Stimulated activated CD8-positive, alpha-beta memory T cell treated with anti-CD3 and anti-CD28 coated beads, Interleukin-2, amount 100 ng/mL, for 1 hour (primary cell): ENCODE results near the gene STK16.
A peak's percentile ranks its signal among the peaks of the same experiment; 100 is the strongest.
"Not testable (repeated sequence)": the region's sequence is repeated elsewhere in the genome, so short reads cannot be mapped to it uniquely, and the experiment has no call there.

Source experiments
- DNase-seq, 2 donors: peaks; one replicate each; pipeline ENCODE4 v3.0.0-alpha.2; 2020; ENCODE audit warnings: low read depth in 2 of 2

Gene STK16

GRCh38 chr2:219243291-219243761, 2.0 kb upstream of the STK16 start:
- no peak for DNase-seq

DNA sequence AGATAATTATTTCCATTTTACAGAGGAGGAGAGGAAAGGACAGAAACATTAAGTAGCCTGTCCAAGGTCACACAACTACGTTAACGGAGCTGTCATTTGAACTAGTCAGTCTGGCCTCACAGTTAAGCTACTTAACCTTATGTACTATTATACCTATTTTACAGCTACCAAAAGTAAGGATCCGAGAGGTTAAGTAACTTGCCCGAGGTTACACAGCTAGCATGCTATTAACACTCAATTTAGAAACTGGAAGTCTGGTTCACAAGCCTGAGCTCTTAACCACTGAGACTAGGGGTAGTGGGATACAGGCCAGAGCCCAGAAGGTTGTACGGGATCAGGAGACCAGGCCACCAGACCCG, 511 bp upstream of the STK16 start:
- DNase-seq = no peak

- no peak for DNase-seq
These were observed 586 bp downstream of the STK16 start for GRCh38 chr2:219245899-219246230.

DNA sequence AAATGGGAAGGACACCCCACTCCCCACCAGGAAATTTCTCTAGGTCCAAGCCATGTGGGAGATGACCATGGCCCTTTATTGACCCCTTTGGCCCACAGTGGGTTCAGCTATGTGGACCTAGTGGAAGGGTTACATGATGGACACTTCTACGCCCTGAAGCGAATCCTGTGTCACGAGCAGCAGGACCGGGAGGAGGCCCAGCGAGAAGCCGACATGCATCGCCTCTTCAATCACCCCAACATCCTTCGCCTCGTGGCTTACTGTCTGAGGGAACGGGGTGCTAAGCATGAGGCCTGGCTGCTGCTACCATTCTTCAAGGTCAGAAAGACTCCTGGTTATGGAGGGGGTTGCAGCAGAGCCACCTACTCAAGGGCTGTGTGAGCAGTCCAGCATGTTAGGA, 1.3 kb downstream of the STK16 start:
- no peak for DNase-seq

GRCh38 chr2:219247678-219248642, 2.7 kb downstream of the STK16 start:
- DNase-seq = no peak

- DNase-seq = no peak
These were observed 3.5 kb downstream of the STK16 start for GRCh38 chr2:219248845-219249202.

DNA sequence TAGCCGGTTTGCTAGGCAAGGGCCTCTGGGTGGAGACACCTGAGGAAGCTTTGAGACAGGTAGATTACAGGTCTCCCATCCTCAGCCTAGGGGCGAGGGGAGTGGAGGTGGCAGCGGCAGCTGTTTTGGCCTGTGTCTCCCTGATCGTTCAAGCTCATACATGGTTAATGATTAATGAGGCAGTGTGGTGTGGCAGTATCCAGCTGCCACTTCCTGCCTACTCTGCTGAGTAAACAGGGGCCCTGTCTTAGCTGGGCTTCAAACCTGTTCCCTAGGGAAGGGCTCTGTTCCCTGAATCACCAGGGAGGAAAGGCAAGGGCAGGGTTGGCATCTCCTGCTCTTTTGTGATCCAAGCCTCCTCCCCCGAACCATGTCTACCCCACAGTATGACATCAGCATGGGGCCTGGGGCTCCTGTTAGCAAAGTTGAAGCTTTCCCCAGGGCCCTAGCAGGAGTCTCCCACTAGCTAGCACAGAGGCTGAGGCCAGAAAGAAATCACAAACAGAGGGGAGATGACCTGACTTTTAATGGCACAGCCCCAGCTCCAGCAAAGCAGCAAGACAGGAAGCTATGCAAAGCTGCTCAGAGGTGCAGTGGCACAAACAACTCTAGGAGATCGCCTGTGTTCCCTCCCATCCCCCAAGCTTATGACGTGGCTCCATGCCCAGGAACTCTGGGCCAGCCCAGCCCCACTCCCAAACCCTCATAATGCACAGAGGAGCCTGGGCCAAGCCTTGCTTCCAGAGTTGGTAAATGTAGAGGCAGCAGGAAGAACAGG, 4.1 kb downstream of the STK16 start:
- no peak for DNase-seq

DNA sequence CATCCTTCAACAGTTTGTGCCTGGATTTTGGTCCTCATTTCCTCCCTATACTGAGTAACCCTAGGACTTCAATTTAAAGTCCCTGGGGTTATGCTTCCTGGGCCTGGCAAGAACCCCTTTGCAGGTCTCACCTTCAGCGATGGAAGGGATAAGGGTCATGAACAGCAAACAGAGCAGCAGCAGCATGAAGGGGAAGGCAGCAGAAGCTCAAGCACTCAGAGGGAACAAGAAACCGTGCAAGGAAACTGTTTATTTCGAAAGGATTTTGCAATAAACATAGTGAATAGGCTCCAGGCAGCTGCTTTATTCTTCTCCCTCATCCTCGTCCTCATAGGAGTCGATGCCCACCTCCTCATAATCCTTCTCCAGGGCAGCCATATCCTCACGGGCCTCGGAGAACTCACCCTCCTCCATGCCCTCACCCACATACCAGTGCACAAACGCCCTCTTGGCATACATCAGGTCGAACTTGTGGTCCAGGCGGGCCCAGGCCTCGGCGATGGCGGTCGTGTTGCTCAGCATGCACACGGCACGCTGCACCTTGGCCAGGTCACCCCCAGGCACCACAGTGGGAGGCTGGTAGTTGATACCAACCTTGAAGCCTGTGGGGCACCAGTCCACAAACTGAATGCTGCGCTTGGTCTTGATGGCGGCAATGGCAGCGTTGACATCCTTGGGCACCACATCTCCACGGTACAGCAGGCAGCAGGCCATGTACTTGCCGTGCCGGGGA, 4.9 kb downstream of the STK16 start:
- DNase-seq = no peak

- no peak for DNase-seq
These were observed 6.4 kb downstream of the STK16 start for GRCh38 chr2:219251656-219252055.

GRCh38 chr2:219252084-219252483, 6.8 kb downstream of the STK16 start:
- DNase-seq = no peak

- DNase-seq = no peak
These were observed 7.3 kb downstream of the STK16 start for GRCh38 chr2:219252570-219252899.

GRCh38 chr2:219252900-219253752, 7.8 kb downstream of the STK16 start, which contains the start of gene TUBA4B:
Gene TUBA4B, plus strand, starts transcription at chr2:219253243. Its CDS starts 165 bp downstream, at chr2:219253408.
- DNase-seq = no peak

DNA sequence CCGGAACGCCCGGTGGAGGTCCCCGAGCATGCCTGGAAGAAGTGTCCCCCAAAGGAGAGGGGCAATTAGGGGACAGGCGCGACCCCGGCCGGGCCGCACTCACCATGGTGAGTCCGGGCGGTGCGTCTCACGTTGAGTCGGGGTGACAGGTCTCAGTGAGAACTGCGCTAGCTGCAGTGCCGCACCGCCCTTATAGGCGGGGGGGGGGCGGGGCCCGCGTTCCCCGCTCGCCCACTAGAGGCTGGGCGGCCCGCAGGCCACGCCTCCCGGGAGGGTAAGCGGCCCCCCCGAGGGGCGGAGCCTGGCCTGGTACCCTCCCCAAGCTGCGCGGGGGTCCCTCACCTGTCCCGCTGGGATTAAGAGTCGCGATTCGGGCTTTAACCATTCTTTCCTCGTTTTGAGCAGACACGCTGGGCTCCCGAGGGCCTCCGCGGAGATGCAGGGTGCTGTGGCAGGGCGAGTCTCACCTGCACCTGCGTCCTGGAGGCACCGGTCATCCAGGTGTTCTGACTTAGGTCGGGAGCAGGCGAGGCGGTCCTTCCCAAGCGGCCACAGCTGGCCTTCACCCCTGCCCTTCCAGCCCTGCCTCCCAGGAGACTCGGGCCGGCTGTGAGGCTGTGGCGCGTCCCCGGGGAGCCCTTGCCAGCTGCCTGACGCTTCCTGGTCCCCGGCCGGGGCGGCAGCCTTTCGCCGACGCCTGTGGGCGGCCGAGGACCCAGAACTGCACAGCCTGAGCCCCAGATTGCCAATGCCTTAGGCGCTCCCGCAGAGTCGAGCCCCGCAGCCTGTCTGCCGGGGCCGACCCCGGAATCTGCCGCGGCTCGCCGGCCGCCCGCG, 8.7 kb downstream of the STK16 start, which contains the start of gene TUBA4A:
Gene TUBA4A (minus strand): TSS at position 166 of the 837 bp plus-strand sequence. CDS start 60 bp downstream, at position 106.
- peak; percentile 81 to 87 for DNase-seq

DNA sequence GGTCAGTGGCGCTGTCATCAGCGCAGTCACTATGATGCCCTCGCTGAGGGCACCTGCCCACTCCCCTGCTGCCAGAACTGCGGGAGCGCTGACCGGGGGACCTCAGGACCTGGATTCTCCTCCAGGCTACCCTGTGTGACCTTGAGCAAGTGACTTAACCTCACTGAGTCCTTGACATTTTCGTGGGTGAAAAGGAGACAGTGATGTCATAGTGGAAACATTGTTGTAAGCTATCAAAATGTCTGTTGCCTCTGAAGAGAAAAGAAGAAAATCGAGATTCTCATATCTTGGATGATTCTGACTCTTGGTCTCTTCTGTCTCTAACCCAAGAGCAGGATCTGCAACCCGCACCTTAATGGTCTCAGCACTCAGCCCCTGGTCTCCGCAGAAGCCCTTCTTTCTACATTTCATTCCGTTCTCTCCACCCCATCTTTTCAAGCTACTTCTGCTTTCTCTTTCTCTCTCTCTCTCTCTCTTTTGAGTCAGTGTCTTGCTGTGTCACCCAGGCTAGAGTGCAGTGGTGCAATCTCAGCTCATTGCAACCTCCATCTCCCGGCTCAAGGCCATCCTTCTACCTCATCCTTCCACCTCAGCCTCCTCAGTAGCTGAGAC, 9.4 kb downstream of the STK16 start:
- DNase-seq = no peak

DNA sequence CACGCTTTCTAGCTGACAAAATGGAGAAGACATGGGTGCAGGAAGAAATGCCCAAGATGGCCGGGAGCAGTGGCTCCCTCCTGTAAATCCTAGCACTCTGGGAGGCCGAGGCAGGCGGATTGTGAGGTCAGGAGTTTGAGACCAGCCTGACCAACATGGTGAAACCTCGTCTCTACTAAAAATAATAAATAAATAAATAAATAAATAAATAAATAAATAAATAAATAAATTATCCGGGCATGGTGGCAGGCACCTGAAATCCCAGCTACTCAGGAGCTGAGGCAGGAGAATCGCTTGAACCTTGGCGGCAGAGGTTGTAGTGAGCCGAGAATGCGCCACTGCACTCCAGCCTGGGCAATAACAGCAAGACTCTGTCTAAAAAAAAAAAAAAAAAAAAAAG, 13.7 kb downstream of the STK16 start:
- not testable (repeated sequence) for DNase-seq

DNA sequence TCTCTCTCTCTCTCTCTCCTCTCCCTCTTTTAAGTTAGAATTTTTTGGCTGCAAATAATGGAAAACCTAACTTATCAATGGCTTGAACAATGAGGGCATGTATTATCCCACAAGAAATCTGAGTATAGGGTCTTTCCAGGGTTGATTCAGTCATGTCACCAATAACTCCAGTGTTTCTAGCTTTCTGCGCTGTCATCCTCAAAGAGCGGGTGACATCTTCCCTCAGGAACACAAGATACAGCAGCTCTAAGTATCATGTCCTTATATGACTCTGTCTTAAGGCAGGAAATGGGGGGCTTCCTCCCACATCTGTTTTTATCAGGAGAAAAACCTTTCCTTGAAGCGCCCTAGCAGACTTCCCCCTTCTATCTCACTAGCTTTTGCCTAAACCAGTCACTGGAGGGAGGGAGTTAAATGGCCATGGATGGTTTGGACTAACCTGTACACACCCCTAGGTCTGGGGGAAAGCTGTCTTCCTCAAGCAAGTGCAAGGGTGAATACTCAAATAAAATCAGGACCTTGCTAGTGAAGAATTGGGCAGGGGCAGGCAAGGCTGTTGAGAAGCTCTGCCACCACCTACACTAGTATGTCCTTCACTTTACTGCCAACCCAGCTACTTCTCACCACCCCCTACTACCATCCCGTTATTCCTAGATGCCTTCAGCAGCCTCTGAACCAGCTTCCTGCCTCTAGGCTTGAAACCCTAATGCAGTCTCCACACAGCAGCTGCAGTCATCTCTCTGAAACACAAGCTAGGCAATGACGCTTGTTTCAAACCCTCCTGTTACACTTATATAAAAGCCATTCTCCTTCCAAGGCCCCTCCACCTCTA, 16.0 kb downstream of the STK16 start:
- no peak for DNase-seq

DNA sequence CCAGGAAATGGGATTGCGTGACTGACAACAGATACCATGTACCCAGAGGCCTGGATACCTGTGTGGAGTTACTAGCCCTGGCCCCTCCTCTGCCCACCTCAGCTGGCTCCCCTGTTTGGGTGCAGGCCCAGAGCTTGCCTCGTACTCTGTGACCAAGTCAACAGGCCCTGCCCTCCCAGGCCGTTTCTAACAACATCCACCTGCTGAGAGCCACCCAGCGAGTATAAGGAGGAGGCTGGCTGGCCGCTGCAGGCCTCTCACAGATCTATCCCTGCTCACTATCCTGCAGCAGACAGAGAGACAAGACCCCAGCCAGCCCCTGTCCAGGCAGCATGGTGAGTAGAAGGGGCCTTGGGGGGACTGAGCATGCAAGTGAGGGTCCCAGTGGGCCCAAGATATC, 21.0 kb downstream of the STK16 start:
- DNase-seq = no peak

GRCh38 chr2:219266886-219267285, 21.6 kb downstream of the STK16 start:
- DNase-seq = no peak

DNA sequence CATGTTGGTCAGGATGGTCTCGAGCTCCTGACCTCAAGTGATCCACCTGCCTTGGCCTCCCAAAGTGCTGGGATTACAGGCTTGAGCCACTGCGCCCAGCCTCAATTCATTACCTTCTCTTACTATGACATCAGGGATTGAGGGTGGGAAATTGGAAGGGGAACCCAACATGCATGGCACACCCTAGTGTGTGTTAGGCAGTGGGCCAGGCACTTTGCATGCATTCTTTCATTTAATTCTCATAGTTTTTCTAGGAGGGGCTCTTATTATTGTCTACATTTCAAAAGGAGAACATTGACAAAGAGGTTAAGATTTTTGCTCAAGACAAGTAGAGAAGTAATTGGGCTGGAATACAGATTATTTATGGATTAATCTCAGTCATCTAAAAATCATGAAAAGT, 23.0 kb downstream of the STK16 start:
- no peak for DNase-seq
